A549 (cell line): ENCODE data around the gene XRCC1.

ENCODE experiments used
- CBX8 ChIP-seq: fragments of 200-600 bp; sonication (generic); IDR thresholded peaks from 2 replicates; pipeline ENCODE4 v1.6.1; 2016
- CEBPB ChIP-seq, 2 experiments: fragments of >200 bp in 1 of 2; sonication (Bioruptor Twin) in 1 of 2; formaldehyde crosslinking in 1 of 2; IDR thresholded peaks; 2 replicates each; pipeline ENCODE4 v1.6.1; 2012 to 2016
- CTCF ChIP-seq: fragments of >200 bp; sonication (Bioruptor Twin); formaldehyde crosslinking; IDR thresholded peaks from 3 replicates; pipeline ENCODE4 v1.5.1; 2016
- HEYL ChIP-seq: fragments of 250-450 bp; sonication (Bioruptor Pico); IDR thresholded peaks from 2 replicates; pipeline ENCODE4 v1.8.0; 2021; ENCODE audit warnings: mild to moderate bottlenecking, moderate library complexity
- POLR2A ChIP-seq: IDR thresholded peaks from 2 replicates; pipeline ENCODE4 v1.6.1; 2012; ENCODE audit warnings: mild to moderate bottlenecking, low read length
- RAD21 ChIP-seq, 2 experiments: fragments of >200 bp in 1 of 2; sonication (Bioruptor Twin) in 1 of 2; formaldehyde crosslinking in 1 of 2; IDR thresholded peaks in 1 of 2; conservative IDR thresholded peaks in 1 of 2; 2 replicates in 1 of 2; 3 replicates in 1 of 2; pipeline ENCODE4 v1.6.1; 2012 to 2018; ENCODE audit warnings: inconsistent platforms in 1 of 2
- TFCP2L1 ChIP-seq: fragments of 250-450 bp; sonication (Bioruptor Pico); IDR thresholded peaks from 2 replicates; pipeline ENCODE4 v1.5.0; 2021; ENCODE audit warnings: mild to moderate bottlenecking
- ZC3H11A ChIP-seq: fragments of 450-650 bp; IDR thresholded peaks from 2 replicates; pipeline ENCODE4 v1.6.1; 2014; ENCODE audit warnings: antibody characterized with exemption, mild to moderate bottlenecking

GRCh38 chr19:43541920-43542650 lies 33.2 kb downstream of the XRCC1 start:
- TF ChIP-seq POLR2A: no peak
- TF ChIP-seq CTCF: no peak
- TF ChIP-seq CEBPB (IDR thresholded peaks at IDR 0.05): no peak
- no peak for TF ChIP-seq ZC3H11A
- TF ChIP-seq RAD21 (conservative IDR thresholded peaks at IDR 0.05 in 1 of 2, IDR thresholded peaks at IDR 0.05 in 1 of 2): no peak
- no peak for TF ChIP-seq HEYL (CRISPR knock-in tag)
- TF ChIP-seq TFCP2L1 (CRISPR knock-in tag): no peak
- TF ChIP-seq CBX8: no peak
